Inferior parietal cortex (tissue), 1 donor: ENCODE measurements around the gene GOLGA6L10.
"Not testable (repeated sequence)": the region's sequence is repeated elsewhere in the genome, so short reads cannot be mapped to it uniquely, and the experiment has no call there.

Experiments used
- DNase-seq: peaks from one replicate; pipeline ENCODE4 v3.0.0-alpha.2; 2016; ENCODE audit errors: extremely low spot score

GOLGA6L10 gene

GRCh38 chr15:82318281-82318680 is 31.0 kb downstream of the GOLGA6L10 start:
- DNase-seq, result not testable (repeated sequence)

GRCh38 chr15:82317516-82317915 is 31.8 kb downstream of the GOLGA6L10 start:
- not testable (repeated sequence) for DNase-seq

GRCh38 chr15:82317091-82317489 is 32.2 kb downstream of the GOLGA6L10 start:
- no peak for DNase-seq

- DNase-seq, result not testable (repeated sequence)
These were observed 32.8 kb downstream of the GOLGA6L10 start for GRCh38 chr15:82316247-82317090.

- DNase-seq, result no peak
These were observed 33.6 kb downstream of the GOLGA6L10 start for GRCh38 chr15:82315519-82316246.

DNA sequence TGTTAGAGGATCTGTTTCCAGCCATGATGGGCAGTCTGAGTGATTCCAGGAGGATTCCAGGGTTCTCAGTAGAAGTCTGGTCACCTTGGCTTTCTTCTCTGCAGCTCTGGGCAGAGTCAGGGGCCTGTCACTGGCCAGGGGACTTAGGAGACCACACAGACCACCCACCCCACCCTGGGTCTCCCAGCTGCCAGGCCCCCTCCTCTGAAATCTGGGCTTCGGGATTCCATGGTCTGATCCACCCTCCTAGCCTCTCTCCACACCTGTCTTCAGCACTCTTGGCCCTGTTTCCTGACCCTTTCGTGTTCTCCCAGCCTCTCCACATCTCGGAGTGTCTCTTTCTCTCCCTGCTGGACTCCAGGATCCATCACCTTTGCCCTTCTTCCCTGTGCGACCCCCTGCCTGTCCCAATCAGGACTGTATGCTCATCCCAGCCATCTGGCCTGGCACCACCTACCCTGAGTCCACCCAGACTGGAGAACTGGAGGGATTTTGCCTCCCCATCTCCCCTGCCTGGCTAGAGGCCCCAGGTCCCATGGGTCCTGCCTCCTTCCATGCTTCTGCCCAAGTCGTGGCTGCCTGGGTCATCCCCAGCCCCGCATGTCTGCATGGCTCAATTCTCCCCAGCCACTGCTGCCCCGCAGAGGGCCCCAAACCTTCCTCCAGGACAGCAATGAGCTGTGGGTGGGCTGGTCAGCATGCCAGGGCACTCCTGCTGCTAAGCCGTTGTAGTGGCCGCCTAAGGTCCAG is 34.3 kb downstream of the GOLGA6L10 start:
- no peak for DNase-seq

GRCh38 chr15:82313951-82314768 is 35.1 kb downstream of the GOLGA6L10 start:
- not testable (repeated sequence) for DNase-seq

DNA sequence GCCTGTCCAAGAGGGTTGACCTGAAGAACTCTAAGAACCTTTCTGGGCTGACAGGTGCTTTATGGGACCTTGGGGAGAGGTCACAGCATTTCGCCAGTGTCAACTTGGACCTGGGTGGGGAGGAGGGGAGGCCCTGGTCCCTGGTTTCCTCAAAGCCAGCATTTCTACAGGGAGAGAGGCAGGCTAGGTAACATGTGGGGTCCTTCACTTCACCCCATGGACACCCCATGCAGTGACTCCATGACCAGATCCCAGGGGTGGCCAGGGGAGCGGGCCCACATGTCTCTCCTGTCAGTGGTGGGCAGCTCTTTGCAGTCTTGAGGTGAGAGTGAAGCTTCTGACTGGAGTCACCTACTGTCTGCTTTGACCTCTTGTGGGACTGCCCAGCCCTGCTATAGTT is 35.8 kb downstream of the GOLGA6L10 start:
- DNase-seq, result no peak

DNA sequence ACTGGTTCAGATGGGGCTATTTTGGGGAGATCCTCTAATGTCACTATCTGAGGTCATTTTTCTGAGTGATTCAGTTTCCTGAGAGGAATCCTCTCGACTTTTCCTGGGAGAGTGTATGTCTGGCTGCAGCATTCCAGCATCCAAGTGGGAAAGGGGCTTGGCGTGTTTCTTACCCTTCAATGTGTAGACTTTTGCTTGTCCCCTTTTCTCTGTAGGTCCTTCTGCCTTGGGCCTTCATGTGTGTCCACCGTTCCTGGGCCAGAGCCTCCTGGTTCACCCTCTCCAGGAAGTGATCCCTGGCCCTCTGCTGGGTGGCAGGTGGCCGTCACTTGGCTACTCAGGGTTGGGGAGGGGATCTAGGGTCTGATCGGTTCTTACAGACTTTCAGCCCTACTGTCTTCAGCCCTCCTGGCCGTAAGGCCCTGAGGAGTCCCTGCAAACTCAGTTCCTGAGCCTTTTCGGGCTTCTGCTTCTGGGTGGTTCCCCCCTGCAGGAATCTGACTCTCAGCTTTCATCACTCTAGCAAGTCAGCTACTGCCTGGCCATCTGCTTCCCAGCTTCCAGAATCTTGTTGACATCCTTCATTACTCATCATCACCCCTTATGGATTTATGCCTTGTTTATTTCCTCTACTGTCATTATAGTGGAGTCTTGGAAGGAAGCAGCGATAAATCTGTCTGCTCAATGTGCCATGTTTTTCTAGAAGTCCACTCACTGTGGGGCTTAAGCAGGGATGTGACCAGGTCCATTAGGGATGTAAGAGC is 36.5 kb downstream of the GOLGA6L10 start:
- no peak for DNase-seq

GRCh38 chr15:82311321-82311720 is 38.0 kb downstream of the GOLGA6L10 start:
- not testable (repeated sequence) for DNase-seq

DNA sequence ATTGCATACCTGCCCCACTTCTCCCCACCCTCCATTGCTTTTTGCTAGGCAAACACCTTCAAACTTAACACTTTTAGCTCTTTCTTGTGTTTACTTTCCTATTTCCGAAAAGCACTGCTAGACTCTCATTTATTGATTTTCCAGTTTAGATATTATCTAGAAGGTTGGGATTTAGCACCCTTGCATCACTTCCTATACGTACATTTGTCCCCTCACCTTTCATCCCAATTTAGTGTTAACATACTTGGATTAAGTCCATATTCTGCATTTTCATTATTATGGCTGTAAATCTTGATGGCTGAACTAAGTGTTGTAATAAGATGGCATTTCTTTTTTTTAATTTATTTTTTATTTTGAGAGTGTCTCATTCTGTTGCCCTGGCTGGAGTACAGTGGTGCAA is 39.5 kb downstream of the GOLGA6L10 start:
- no peak for DNase-seq

DNA sequence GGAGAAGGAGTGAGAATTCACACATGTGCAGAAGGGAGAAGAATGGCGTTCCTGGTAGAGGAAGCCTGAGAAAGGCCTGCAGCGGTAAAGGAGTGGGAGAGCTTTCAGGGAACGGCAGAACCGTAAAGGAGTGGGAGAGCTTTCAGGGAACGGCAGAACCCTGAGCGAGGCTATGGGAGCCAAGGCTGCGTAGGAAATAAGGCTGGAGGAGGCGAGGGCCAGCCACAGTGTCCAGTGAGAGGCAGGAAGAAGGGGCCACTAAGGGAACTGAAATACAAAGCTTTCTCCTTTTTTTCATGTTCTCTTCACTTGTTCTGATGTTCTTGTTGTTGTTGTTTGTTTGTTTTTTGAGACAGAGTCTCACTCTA is 41.6 kb downstream of the GOLGA6L10 start:
- no peak for DNase-seq

GRCh38 chr15:82306791-82307713 is 42.2 kb downstream of the GOLGA6L10 start:
- no peak for DNase-seq

- DNase-seq, result no peak
These were observed 43.6 kb downstream of the GOLGA6L10 start for GRCh38 chr15:82305621-82306048.

- no peak for DNase-seq
These were observed 44.5 kb downstream of the GOLGA6L10 start for GRCh38 chr15:82304778-82305090.

- no peak for DNase-seq
These were observed 45.1 kb downstream of the GOLGA6L10 start for GRCh38 chr15:82303956-82304777.

GRCh38 chr15:82301296-82302016 is 47.8 kb downstream of the GOLGA6L10 start:
- DNase-seq, result no peak

DNA sequence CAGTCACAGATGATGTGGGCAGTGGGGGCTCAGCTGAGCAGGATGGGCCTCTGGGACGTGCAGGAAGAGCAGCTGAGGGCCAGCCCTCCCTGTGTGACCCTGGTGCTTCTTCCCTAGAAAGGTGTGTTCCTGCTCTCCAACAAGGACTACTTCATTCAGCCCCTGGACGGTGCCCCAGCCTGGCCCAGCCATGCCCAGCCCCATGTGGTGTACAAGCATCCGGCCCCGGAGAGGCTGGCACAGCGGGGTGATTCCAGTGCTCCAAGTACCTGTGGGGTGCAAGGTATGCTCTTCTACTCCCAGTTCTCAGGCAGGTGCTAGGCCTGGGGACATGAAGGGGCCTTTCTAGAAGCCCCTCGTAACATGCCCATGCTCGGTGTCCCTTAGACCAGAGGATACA is 48.4 kb downstream of the GOLGA6L10 start:
- DNase-seq, result no peak
